Muscle layer of duodenum (tissue), 2 donors: ENCODE measurements around the gene CALN1.

Experiments used
- H3K27ac ChIP-seq: one replicate; pipeline ENCODE4 v1.7.0; 2013; ENCODE audit warnings: mild to moderate bottlenecking, low read length
- H3K27me3 ChIP-seq: one replicate; pipeline ENCODE4 v1.7.0; 2013; ENCODE audit warnings: low read depth, mild to moderate bottlenecking, control low read depth, low read length
- H3K36me3 ChIP-seq, 2 donors: one replicate each; pipeline ENCODE4 v1.7.0; 2013; ENCODE audit warnings: low read length in 2 of 2, control low read depth in 1 of 2, mild to moderate bottlenecking in 1 of 2; ENCODE audit not compliant: insufficient read depth in 2 of 2, control insufficient read depth in 1 of 2
- H3K4me1 ChIP-seq, 2 donors: one replicate each; pipeline ENCODE4 v1.7.0; 2013; ENCODE audit warnings: low read length in 2 of 2, mild to moderate bottlenecking in 2 of 2, control low read depth in 1 of 2, moderate library complexity in 1 of 2; ENCODE audit not compliant: insufficient read depth in 2 of 2, control insufficient read depth in 1 of 2
- H3K4me3 ChIP-seq, 2 donors: one replicate each; pipeline ENCODE4 v1.7.0; 2013; ENCODE audit warnings: low read length in 2 of 2, low read depth in 1 of 2, mild to moderate bottlenecking in 1 of 2
- H3K9me3 ChIP-seq, 2 donors: one replicate each; pipeline ENCODE4 v1.7.0; 2013; ENCODE audit warnings: low read length in 2 of 2, control low read depth in 1 of 2, mild to moderate bottlenecking in 1 of 2; ENCODE audit not compliant: control insufficient read depth in 1 of 2
- donor health status: healthy.

CALN1 gene

DNA sequence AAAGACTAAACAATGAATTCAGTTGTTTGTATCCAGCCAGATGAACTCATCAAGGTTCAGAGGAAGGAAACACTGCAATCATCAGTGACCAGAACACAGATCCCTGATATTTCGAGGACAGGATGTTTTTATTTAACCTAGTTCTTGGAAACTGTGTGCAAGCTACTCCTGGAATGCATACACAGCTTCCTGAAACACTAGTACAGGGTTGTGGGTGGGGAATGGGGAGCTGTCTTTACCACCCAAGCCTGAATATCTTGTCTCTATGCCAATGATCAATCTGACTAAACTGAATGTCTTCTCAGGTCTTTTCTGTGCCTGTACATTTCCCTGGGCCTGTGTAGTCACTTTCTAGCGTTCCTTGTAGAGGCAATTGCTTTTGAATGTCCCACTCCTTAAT, 374.6 kb downstream of the CALN1 start:
- no peaks in the 10 kb centered on the region for H3K4me1 ChIP-seq
- no peaks in the 10 kb centered on the region for H3K36me3 ChIP-seq
- no peak overlapping the region for H3K4me3 ChIP-seq
- H3K27ac ChIP-seq = no peak overlapping the region
- H3K27me3 ChIP-seq = no peaks in the 10 kb centered on the region
- H3K9me3 ChIP-seq = peaks cover 0 to 10% of the 10 kb centered on the region in 2 donors

DNA sequence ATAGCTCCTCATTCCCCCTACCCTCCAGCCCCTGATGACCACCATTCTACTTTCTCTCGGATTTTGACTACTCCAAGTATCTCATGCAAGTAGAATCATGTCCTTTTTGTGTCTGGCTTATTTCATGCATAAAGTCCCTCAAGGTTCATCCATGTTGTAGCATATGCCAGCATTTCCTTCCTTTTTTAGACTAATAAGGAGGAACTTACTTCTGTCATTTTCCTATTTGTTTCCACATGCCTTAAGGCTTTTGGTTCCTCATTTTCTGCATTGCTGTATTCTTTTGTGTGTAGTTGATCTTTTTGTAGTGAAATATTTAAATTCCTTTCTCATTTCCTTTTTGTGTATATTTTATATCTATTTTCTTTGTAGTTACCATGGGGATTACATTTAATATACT, 376.9 kb downstream of the CALN1 start:
- Histone ChIP-seq H3K4me3 (no peak overlapping the region), H3K36me3 (no peaks in the 10 kb centered on the region), H3K27ac (no peak overlapping the region), H3K27me3 (no peaks in the 10 kb centered on the region), H3K9me3 (peaks cover 0 to 7% of the 10 kb centered on the region in 2 donors), H3K4me1 (no peaks in the 10 kb centered on the region)

DNA sequence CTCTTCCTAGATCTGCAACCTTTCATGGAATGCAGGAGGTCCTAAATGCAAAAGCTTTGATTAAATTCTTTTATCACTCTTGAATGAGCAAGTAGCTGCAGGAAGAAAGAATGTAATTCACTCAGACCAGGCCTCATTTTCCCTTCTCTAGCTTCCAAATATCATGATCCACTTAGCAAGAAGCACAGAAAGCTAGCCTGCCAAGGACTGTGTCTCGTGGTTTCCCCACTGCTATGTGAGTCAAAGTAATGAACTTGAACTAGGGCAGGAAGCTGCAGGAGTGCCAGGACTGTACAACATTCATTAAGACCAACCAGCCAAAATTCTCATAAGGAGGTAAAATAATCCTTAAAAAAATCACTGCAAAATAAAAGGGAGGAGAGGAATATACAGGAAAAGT, 379.2 kb downstream of the CALN1 start:
- H3K9me3 ChIP-seq = peaks cover 0 to 7% of the 10 kb centered on the region in 2 donors
- H3K4me1 ChIP-seq = no peaks in the 10 kb centered on the region
- no peak overlapping the region for H3K27ac ChIP-seq
- H3K4me3 ChIP-seq = no peak overlapping the region
- no peaks in the 10 kb centered on the region for H3K36me3 ChIP-seq
- H3K27me3 ChIP-seq = no peaks in the 10 kb centered on the region

DNA sequence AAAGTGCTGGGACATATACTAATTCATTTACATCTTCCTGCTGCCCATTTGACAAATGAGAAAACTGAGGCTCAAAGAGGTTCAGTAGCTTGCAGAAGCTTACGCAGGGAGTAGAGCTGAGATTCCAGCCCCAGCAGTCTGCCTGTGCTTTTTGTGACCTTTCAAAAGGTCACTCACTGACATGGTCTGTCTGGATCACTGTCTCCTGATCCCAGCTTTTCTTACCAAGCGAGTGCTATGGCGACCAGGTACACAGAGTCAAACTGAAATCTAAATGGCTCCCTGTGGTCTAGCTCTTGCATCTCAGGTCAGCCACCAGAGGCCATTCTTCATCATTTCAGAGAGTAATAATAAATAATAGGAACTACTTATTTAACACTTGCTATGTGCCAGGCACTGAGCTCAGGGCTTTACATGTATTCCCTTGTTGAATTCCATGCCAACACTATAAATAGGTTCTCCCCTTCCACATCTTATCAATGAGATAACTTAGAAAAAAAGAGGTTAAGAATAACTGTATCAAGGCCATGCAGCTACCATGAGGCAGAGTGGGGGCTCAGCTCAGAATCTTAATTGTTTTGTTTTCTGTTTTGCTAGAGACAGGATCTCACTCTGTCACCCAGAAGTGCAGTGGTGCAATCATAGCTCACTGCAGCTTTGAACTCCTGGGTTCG, 381.0 kb downstream of the CALN1 start:
- Histone ChIP-seq H3K4me3 (no peak overlapping the region), H3K27me3 (no peaks in the 10 kb centered on the region), H3K27ac (no peak overlapping the region), H3K36me3 (no peaks in the 10 kb centered on the region), H3K9me3 (peaks cover 0 to 5% of the 10 kb centered on the region in 2 donors), H3K4me1 (no peaks in the 10 kb centered on the region)

DNA sequence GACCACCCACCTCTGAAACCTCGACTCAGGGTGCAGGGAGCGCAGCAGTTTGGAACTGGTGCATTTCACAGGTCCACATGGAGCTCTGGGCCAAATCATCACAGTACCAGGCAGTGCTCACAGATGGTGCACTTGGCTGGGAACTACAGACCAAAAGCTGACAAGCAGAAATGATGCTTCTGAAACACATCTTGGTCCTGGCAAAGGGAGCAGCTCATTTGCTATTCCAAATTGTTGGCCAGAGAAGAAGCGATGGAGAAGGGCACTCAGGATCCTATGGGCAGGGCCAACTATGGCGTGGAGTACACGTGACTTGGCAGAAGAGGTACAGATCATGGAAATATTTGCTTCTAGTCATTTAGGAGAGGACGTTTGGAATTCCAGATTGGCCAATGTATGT, 383.9 kb downstream of the CALN1 start:
- H3K9me3 ChIP-seq = no peaks in the 10 kb centered on the region
- H3K4me3 ChIP-seq = no peak overlapping the region
- H3K36me3 ChIP-seq = no peaks in the 10 kb centered on the region
- no peaks in the 10 kb centered on the region for H3K27me3 ChIP-seq
- no peaks in the 10 kb centered on the region for H3K4me1 ChIP-seq
- no peak overlapping the region for H3K27ac ChIP-seq

DNA sequence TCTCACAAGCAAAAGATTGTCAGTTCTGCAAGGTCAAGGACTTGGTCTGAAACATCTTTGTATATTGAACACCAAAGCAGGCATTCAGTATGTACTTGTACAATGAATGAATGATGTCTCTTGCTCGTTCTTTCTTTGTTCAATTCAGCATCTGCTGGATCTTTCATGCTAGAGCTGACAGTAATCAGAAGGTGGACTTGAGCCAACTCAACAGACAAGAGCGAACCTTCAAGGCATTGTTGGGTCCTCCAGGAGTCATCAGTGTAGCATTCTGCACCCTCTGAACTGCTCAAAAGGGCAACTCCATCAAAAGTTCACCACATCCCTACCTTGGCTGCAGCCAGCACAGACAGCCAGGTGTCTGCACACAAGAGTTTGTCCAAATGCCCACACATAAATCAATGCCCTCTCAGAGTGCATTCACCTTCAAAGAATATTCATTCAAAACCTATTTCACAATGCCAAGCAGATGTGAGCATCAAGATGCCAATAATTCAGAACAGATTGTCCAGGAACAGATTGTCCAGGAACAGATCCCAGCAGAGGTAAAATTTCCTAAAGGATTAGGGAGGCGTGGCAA, 386.7 kb downstream of the CALN1 start:
- no peaks in the 10 kb centered on the region for H3K9me3 ChIP-seq
- no peaks in the 10 kb centered on the region for H3K36me3 ChIP-seq
- no peak overlapping the region for H3K27ac ChIP-seq
- H3K4me3 ChIP-seq = no peak overlapping the region
- no peaks in the 10 kb centered on the region for H3K4me1 ChIP-seq
- no peaks in the 10 kb centered on the region for H3K27me3 ChIP-seq

DNA sequence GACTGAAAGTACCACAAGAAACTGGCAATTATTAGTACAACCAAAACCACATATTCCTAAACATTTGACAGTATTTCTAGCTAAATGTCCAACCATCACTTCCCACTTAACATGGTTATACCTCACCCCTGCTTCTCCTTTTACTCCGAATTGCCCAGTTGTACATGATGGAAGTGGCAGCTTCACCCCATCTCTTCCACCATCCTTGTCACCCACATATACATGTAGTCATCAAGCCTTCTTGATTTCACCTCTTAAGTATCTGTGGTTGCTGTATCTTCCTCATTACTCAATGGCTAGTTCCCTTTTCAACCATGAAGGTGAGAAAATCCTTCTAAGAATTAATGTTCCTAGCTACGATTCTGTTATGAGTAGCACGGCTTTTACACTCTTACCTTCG, 388.2 kb downstream of the CALN1 start:
- no peaks in the 10 kb centered on the region for H3K4me1 ChIP-seq
- H3K27ac ChIP-seq = no peak overlapping the region
- no peaks in the 10 kb centered on the region for H3K36me3 ChIP-seq
- peaks cover 4 to 8% of the 10 kb centered on the region in 2 donors for H3K9me3 ChIP-seq
- H3K27me3 ChIP-seq = no peaks in the 10 kb centered on the region
- H3K4me3 ChIP-seq = no peak overlapping the region

DNA sequence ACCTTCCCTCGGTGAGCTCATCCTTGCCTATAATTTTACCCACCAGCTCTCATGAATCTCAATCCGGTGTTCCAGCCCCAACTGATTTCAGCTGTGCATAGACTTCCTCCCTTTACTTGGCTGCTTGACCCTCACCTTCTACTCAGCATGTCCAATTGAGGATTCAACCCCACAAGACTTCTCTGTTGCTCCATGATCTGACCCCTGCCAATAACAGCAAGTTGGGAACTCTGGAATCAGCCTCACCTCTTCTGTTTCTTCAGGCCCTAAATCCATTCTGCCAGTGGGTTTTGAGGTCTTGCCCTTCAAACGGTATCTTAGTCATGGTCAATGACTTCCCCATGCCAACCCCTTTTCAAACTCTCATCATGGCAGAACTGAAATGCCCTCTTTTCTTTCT, 390.4 kb downstream of the CALN1 start:
- Histone ChIP-seq H3K27me3 (no peaks in the 10 kb centered on the region), H3K36me3 (no peaks in the 10 kb centered on the region), H3K9me3 (peaks cover 4 to 8% of the 10 kb centered on the region in 2 donors), H3K4me1 (no peaks in the 10 kb centered on the region), H3K4me3 (no peak overlapping the region), H3K27ac (no peak overlapping the region)

DNA sequence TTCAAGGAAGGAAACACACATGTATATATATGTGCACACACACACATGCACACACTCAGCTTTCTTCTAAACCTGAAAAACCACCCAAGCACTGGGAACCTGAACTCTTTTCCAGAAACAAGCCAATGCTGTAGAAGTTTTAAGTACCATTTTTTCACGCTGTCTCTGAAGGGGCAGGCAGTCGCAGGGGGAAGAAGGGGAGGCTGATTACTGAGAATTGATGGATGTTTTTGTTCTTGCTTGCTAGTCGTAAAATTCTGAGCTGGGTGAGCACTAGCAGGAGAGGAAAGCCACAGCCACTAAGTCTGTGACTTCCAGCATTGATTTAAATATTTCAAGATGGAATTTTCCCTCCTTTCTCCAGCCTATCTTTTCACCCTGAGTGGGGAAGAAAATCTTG, 391.8 kb downstream of the CALN1 start:
- Histone ChIP-seq H3K36me3 (no peaks in the 10 kb centered on the region), H3K4me3 (no peak overlapping the region), H3K27ac (no peak overlapping the region), H3K27me3 (no peaks in the 10 kb centered on the region), H3K9me3 (peaks cover 4 to 8% of the 10 kb centered on the region in 2 donors), H3K4me1 (no peaks in the 10 kb centered on the region)

DNA sequence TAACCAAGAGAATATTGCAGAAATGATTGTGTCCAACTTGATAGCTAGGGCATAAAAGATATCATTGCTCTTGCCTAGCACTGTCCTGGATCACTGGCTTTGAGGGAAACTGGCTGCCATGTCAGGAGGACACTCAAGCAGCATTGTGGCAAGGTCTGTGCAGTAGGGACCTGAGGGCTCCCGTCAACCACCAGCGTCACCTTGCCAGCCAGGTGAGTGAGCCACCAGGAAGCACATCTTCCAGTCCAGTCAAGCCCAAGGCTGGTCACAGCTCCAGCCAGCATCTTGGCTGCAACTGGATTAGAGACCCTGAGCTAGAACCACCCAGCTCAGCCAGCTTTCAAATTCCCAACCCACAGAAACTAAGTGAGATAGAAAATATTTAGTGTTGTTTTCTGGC, 392.7 kb downstream of the CALN1 start:
- Histone ChIP-seq H3K27me3 (no peaks in the 10 kb centered on the region), H3K27ac (no peak overlapping the region), H3K4me1 (no peaks in the 10 kb centered on the region), H3K4me3 (no peak overlapping the region), H3K36me3 (no peaks in the 10 kb centered on the region), H3K9me3 (peaks cover 4 to 8% of the 10 kb centered on the region in 2 donors)

DNA sequence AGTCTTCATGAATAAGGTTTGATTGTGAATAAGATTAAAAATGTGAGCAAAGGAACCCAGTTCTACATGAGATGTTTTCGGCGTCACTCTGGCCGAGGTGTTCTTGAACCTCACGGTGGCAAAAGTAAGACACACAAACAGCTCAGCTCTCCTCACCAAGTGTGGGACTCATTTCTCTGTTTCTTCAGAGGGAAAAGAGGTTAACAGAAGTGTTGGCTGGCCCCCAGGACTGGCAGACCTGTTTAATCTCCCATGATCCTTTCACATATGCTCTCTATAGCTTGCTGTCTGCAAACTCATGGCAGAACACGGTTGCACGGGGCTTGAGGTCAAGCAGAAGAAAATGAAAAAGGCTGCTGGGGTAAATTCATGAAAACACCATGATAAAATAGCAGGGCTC, 394.4 kb downstream of the CALN1 start:
- Histone ChIP-seq H3K4me1 (no peaks in the 10 kb centered on the region), H3K9me3 (peaks cover 4 to 8% of the 10 kb centered on the region in 2 donors), H3K4me3 (no peak overlapping the region), H3K36me3 (no peaks in the 10 kb centered on the region), H3K27me3 (no peaks in the 10 kb centered on the region), H3K27ac (no peak overlapping the region)

DNA sequence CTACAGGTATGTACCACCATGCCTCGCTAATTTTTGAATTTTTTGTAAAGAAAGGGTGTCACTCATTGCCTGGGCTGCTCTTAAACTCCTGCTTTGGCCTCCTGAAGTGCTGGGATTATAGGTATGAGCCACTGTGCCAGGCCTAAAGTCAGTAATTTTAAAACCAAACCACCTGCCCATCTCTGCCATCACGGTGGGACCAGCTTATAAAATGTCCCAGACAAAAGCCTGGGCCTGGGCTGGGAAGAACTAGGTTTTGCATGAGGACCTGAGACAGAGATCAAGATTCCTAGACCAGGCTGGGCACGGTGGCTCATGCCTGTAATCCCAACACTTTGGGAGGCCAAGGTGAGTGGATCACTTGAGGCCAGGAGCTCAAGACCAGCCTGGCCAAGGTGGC, 395.6 kb downstream of the CALN1 start:
- no peak overlapping the region for H3K27ac ChIP-seq
- no peaks in the 10 kb centered on the region for H3K36me3 ChIP-seq
- H3K27me3 ChIP-seq = no peaks in the 10 kb centered on the region
- H3K4me1 ChIP-seq = no peaks in the 10 kb centered on the region
- no peak overlapping the region for H3K4me3 ChIP-seq
- peaks cover 4 to 8% of the 10 kb centered on the region in 2 donors for H3K9me3 ChIP-seq
